ENCODE measurements around the gene SIL1. TPM values are rescaled to one million over a fixed set of nuclear protein-coding genes. Genes with fewer than 3 reads are reported as not detected.

SIL1 gene
- total and polyA plus RNA-seq, 9 of the 15 experiments (the other 6 are each of a cell fraction or from before 2014, with no cell fraction given), result 1.3 to 30.5 (median 18.1) TPM

GRCh38 chr5:139245637-139246339 is 47.6 kb upstream of the SIL1 start:
- no peak overlapping the region for H3K9ac ChIP-seq (ENCODE audit: insufficient read depth in 1 of 2, low read depth in 2 of 2, low read length in 2 of 2)
- no peaks in the 10 kb centered on the region for H3K36me3 ChIP-seq (ENCODE audit: control insufficient read depth, insufficient read depth, low read length)
- H3K4me1 ChIP-seq (replicated peaks in 1 of 2; ENCODE audit: control insufficient read depth in 2 of 2, insufficient read depth in 2 of 2, low read length in 2 of 2), result peaks cover 0 to 10% of the 10 kb centered on the region in 2 experiments; a peak in 2 of 5 replicates
- no peak overlapping the region for H3K27ac ChIP-seq (ENCODE audit: extremely low read depth, low read depth, low read length)
- intact Hi-C loops (cut with micrococcal nuclease) (no loop called here), in situ Hi-C loops (cut with MboI) (no loop called here)
- no peak for FAIRE-seq
- no TSS peak for BruUV-seq (replicated peaks)
- no peak; the same call in 2 of the 3 replicates for ATAC-seq
- ChIA-PET CTCF (ENCODE audit: low intra/inter-chr PET ratio) (no interaction called here), POLR2A (interaction anchor here (0.5 to 1.2 kb wide), 4 partner anchors 9 to 1032 kb away, joined by 3 read pairs; partner anchors contain the start of gene CDC23)
- H3K4me2 ChIP-seq (ENCODE audit: insufficient read depth, low read length), result peak overlapping the region; percentile 28; the same call in 1 of the 2 replicates
- peak in 1 of 2 experiments; percentile 8; a peak in 1 of 4 replicates for TF ChIP-seq RAD21 (CRISPR knock-in tag; conservative IDR thresholded peaks at IDR 0.05 in 1 of 2, IDR thresholded peaks at IDR 0.05 in 1 of 2)
- TF ChIP-seq ZKSCAN1 (IDR thresholded peaks at IDR 0.05; ENCODE audit: low read depth, low read length), result peak; percentile 69
- no peak for TF ChIP-seq MYBL2 (IDR thresholded peaks at IDR 0.05; ENCODE audit: low read depth)
- no peak for TF ChIP-seq MYBL2 (CRISPR knock-in tag; IDR thresholded peaks at IDR 0.05; ENCODE audit: borderline replicate concordance)
- TF ChIP-seq STAG1 (CRISPR knock-in tag; IDR thresholded peaks at IDR 0.05; ENCODE audit: borderline replicate concordance), result no peak
- no peaks in the 10 kb centered on the region for H3K9me1 ChIP-seq (ENCODE audit: control insufficient read depth, insufficient read depth, low read length)
- H4K20me1 ChIP-seq (replicated peaks; ENCODE audit: control insufficient read depth, insufficient read depth, low read length), result no peaks in the 10 kb centered on the region
- DNase-seq (ENCODE audit: extremely low read depth in 1 of 4, low spot score in 3 of 4), result no peak
- no peaks in the 10 kb centered on the region for H3K79me2 ChIP-seq (ENCODE audit: control insufficient read depth, insufficient read depth, low read length)
- no peaks in the 10 kb centered on the region for H3K9me3 ChIP-seq (replicated peaks; ENCODE audit: control insufficient read depth, insufficient read depth, low read depth, low read length)
- H2AFZ ChIP-seq (ENCODE audit: low read depth, low read length), result peak overlapping the region; percentile 57; the same call in 1 of the 2 replicates
- no peak overlapping the region for H3K4me3 ChIP-seq
- H3K27me3 ChIP-seq (ENCODE audit: control insufficient read depth in 2 of 2, insufficient read depth in 2 of 2, low read length in 2 of 2), result no peaks in the 10 kb centered on the region
